HG03571 (cell line): Measurements from ENCODE around the gene PNPLA3.

Experiments
- ATAC-seq: cut with Tn5 transposase; IDR thresholded peaks from one replicate; pipeline ENCODE4 v1.9.1; 2021; ENCODE audit not compliant: unreplicated experiment

The PNPLA3 gene

GRCh38 chr22:43923631-43924464 lies at the start of gene PNPLA3:
Gene PNPLA3, plus strand, starts transcription at chr22:43923805. Its CDS starts 107 bp downstream, at chr22:43923912.
- no peak for ATAC-seq

GRCh38 chr22:43876866-43877509 lies 46.6 kb upstream of the PNPLA3 start:
- no peak for ATAC-seq

- no peak for ATAC-seq
These were observed 45.4 kb upstream of the PNPLA3 start for GRCh38 chr22:43878079-43878795.

- no peak for ATAC-seq
These were observed 44.6 kb upstream of the PNPLA3 start for GRCh38 chr22:43878831-43879550.

- no peak for ATAC-seq
These were observed 43.6 kb upstream of the PNPLA3 start for GRCh38 chr22:43879901-43880540.

GRCh38 chr22:43880541-43880991 lies 43.0 kb upstream of the PNPLA3 start:
- no peak for ATAC-seq

- ATAC-seq = no peak
These were observed 42.2 kb upstream of the PNPLA3 start for GRCh38 chr22:43881091-43882061.

- ATAC-seq = no peak
These were observed 41.4 kb upstream of the PNPLA3 start for GRCh38 chr22:43882122-43882767.

GRCh38 chr22:43883012-43883661 lies 40.5 kb upstream of the PNPLA3 start:
- ATAC-seq = no peak

- ATAC-seq = no peak
These were observed 39.7 kb upstream of the PNPLA3 start for GRCh38 chr22:43883719-43884415.

GRCh38 chr22:43884600-43885318 lies 38.8 kb upstream of the PNPLA3 start:
- peak; percentile 56 for ATAC-seq

GRCh38 chr22:43885319-43885671 lies 38.3 kb upstream of the PNPLA3 start:
- no peak for ATAC-seq

- ATAC-seq = no peak
These were observed 37.8 kb upstream of the PNPLA3 start for GRCh38 chr22:43885786-43886185.

- no peak for ATAC-seq
These were observed 37.4 kb upstream of the PNPLA3 start for GRCh38 chr22:43886231-43886630.

- no peak for ATAC-seq
These were observed 36.2 kb upstream of the PNPLA3 start for GRCh38 chr22:43887391-43887790.

- ATAC-seq = no peak
These were observed 34.9 kb upstream of the PNPLA3 start for GRCh38 chr22:43888740-43889139.

- ATAC-seq = no peak
These were observed 34.3 kb upstream of the PNPLA3 start for GRCh38 chr22:43889201-43889859.
